Stimulated activated CD8-positive, alpha-beta memory T cell treated with anti-CD3 and anti-CD28 coated beads, Interleukin-4, amount 100 ng/mL, for 1 hour (primary cell): Measurements from ENCODE around the gene SMIM13.
"Not testable (repeated sequence)": the region's sequence is repeated elsewhere in the genome, so short reads cannot be mapped to it uniquely, and the experiment has no call there.

ENCODE experiments used
- DNase-seq, 2 donors: peaks; one replicate each; pipeline ENCODE4 v3.0.0-alpha.2; 2020; ENCODE audit warnings: low read depth in 2 of 2, low spot score in 1 of 2

SMIM13 gene

DNA sequence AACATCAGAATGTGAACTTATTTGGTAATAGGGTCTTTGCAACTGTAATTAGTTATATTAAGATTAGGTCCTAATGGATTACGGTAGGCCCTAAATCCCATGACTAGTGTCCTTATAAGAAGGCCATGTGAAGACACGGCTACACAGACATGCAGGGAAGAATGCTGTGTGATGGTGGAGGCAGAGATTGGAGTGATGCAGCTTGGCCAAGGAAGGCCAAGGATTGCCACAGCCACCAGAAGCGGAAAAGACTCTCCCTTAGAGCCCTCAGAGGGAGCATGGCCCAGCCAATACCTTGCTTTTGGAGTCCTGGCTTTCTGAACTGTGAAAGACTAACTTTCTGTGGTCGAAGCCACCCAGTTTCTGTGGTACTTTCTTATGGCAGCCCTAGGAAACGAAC, 9.7 kb upstream of the SMIM13 start:
- DNase-seq, result no peak

GRCh38 chr6:11085758-11086435, 7.7 kb upstream of the SMIM13 start:
- DNase-seq, result no peak

DNA sequence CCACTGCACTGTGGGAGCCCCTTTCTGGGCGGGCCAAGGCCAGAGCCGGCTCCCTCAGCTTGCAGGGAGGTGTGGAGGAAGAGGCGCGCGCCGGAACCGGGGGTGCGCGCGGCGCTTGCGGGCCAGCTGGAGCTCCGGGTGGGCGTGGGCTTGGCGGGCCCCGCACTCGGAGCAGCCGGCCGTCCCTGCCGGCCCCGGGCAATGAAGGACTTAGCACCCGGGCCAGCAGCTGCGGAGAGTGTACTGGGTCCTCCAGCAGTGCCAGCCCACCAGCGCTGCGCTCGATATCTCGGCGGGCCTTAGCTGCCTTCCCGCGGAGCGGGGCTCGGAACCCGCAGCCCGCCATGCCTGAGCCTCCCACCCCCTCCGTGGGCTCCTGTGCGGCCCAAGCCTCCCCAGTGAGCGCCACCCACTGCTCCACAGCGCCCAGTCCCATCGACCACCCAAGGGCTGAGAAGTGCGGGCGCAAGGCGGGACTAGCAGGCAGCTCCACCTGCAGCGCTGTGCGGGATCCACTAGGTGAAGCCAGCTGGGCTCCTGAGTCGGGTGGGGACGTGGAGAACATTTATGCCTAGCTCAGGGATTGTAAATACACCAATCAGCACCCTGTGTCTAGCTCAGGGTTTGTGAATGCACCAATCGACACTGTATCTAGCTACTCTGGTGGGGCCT, 6.4 kb upstream of the SMIM13 start:
- not testable (repeated sequence) for DNase-seq

GRCh38 chr6:11089695-11090094, 3.9 kb upstream of the SMIM13 start:
- DNase-seq, result no peak

- not testable (repeated sequence) for DNase-seq
Measured at GRCh38 chr6:11091141-11091540, 2.5 kb upstream of the SMIM13 start.

GRCh38 chr6:11092668-11093375, 812 bp upstream of the SMIM13 start:
- DNase-seq, result no peak

DNA sequence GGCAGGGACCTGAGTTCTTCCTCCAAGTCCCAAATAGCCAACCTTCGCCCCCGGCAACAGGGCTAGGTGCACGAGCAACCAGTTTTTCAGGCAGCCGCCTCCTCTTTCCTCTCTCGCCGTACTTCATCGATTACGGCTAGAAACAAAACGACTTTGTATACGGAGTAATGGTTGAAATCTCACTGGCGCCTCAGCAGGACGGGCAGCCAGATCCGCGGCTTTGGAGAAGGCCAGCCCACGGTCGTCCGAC, 333 bp upstream of the SMIM13 start:
- DNase-seq, result no peak

GRCh38 chr6:11094411-11094851, 797 bp downstream of the SMIM13 start:
- peak; percentile 5 to 15 for DNase-seq

DNA sequence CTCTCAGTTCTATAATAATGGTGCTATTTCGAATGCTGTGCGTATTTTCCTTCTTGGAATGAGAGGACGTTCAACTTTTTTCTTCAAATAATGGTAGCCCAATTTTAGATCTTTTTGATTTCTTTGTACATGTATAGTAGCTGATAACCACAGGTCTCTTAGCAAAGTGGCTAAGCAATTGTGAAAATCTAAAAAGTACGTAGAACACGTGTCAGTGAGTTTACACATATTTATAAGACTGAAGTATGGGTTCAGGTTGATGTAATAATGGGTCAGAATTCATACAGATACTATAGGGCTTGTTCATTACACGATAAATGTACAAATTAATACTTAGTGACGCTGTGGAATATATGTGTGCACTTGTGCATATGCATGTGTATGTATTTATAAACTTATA, 1.3 kb downstream of the SMIM13 start:
- DNase-seq, result no peak

DNA sequence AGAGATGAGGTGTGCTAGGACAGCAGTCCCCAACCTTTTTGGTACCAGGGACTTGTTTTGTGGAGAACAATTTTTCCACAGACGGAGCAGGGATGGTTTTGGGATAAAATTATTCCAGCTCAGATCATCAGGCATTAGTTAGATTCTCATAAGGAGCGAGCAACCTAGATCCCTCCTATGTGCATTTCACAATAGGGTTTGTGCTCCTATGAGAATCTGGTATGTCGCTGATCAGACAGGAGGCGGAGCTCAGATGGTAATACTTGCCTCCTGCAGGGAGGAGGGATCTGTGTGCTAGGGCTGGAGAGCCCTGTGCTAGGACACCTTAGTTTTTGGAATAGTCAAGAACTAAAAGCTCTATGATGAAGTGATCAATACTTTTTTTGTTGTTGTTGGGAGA, 2.5 kb downstream of the SMIM13 start:
- no peak for DNase-seq

GRCh38 chr6:11097476-11097875, 3.8 kb downstream of the SMIM13 start:
- no peak for DNase-seq

DNA sequence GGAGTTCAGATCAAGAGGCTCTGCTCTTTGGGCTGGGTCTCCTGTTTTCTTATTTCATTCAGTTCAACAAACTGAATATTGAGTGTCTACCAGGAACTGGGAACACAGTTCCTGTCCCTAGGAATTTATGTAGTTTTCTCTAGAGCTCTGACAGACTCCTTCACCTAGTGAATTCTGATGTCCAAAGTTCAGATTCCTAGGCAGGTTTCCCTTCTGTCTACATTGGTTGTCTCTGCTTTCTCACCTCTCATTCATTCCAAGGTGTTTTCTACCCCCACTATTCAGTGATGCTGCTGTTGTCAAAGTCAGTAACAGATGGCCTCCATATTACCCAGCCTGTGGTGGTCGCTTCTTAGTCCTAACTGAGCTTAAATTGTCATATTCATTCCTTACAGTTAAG, 4.4 kb downstream of the SMIM13 start:
- DNase-seq, result no peak

GRCh38 chr6:11101417-11101816, 7.8 kb downstream of the SMIM13 start:
- DNase-seq, result no peak

DNA sequence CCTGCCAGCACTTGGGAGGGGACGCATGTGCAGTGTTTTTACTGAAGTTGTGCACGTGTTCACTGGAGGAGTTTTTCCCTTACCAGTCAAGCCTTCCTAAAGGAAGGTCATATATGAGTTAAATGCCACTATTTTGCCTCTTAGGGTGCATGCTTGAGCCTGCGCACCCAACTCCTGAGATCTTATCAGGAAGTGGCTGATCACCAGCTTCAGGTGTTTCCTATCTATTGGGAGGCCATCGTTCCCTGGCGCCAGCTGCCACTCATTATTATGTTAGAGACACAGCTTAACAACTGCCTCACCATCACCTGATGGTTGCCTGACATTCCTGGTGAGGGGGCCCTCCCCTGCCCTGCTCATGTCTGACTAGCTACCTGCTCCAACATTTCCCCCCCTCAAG, 9.4 kb downstream of the SMIM13 start:
- DNase-seq, result no peak

GRCh38 chr6:11108726-11109125, 15.1 kb downstream of the SMIM13 start:
- DNase-seq, result no peak

DNA sequence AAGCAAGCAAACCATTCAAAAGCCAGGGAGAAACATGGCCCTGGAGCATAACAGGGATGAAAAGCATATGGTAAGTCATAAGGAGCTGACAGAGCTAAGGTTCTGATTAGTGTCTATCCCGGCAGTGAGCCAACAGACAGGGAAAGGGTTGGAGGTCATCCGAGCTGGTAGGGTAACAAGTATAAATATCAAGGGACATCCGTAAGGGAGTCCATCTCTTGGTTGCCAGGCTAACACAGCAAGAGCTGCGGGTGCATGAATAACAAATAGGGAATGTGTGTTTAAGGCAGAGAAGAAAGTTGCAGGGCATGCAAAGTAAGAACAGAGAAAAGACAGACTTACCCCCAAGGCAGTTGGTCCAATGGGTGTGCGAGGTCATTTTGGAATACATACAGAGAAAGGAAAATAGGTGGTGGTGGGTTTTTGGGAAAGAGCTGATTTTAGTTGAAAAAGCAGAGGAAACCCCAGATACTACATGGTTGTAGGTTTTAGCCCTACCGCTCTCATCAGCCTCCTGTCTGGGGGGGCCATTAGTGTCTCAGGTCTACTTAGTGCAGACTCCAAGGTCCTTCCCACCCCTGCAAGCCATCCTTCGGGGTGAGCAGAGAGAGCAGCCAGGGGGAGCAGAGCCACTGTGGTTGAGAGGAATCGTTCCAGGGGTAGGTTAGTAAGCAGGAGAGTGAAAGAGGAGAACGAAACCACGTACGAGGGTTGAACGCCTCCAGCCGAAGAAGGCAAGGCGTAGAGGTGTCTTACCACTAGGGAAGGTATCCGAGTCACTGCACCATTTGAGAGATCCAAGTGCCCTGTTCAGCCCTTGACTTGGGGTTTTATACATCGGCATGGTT, 17.5 kb downstream of the SMIM13 start, which contains the start of gene ERVFRD-1:
Gene ERVFRD-1 (minus strand): TSS at position 805 of the 848 bp plus-strand sequence. CDS start 6,415 bp downstream, outside the sequence.
- no peak for DNase-seq

- no peak for DNase-seq
Measured at GRCh38 chr6:11111769-11112437, 18.3 kb downstream of the SMIM13 start.

DNA sequence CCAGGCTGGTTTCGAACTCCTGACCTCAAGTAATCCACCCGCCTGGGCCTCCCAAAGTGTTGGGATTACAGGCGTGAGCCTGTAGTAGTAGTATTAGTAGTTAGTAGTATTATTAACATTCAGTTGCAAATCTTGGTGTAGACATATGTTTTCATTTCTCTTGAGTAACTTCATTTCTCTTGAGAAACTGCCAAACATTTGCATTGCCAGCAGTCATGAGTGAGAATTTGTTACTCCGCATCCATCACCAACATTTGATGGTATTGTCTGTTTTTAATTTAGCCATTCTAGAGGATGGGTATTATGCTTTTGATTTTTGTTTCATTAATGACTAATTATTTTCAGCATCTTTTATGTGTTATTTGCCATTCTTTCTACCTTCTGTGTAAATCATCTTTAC, 19.4 kb downstream of the SMIM13 start:
- DNase-seq, result no peak

GRCh38 chr6:11115808-11116536, 22.3 kb downstream of the SMIM13 start:
- not testable (repeated sequence) for DNase-seq

DNA sequence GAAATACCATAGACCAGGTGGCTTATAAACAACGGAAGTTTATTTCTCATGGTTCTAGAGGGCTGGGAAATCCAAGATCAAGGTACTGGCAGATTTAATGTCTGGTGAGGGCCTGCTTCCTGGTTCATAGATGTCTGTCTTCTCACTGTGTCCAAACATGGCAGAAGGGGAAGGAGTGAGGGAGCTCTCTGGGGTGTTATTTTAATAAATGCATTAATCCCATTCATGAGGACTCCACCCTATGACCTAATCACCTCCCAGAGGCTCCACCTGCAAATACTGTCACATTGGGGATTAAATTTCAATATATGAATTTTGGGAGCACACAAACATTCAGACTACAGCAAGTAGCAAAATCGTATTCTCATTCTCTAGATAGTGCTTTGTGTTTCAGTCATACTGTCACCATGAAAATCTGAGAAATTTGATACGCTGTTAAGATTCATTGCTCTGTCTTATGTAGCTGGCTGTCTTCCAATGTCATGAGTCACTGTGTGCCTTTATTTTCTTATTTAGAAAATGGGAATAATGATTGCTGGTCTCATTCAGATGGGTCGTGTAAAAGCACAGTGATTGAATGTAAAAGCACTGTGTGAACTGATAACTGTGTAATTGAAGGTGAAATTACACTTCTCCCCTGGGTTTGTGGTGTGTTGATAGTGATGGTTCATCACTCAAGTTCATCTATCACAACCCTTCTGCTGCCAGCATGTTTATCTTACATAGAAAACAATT, 26.8 kb downstream of the SMIM13 start:
- no peak for DNase-seq
